IPS-20b (cell line): ENCODE data around the gene ADGRB2.
A peak's percentile ranks its signal among the peaks of the same experiment; 100 is the strongest.

Experiments used
- H3K27ac ChIP-seq: one replicate; pipeline ENCODE4 v1.5.1; 2013; ENCODE audit warnings: low read length
- H3K27me3 ChIP-seq: 2 replicates; pipeline ENCODE4 v1.6.1; 2013; ENCODE audit warnings: mild to moderate bottlenecking, low read length, inconsistent platforms; ENCODE audit not compliant: insufficient read depth
- H3K36me3 ChIP-seq: 2 replicates; pipeline ENCODE4 v1.6.1; 2013; ENCODE audit warnings: low read depth, mild to moderate bottlenecking, inconsistent platforms, low read length, moderate library complexity; ENCODE audit not compliant: insufficient read depth
- H3K4me1 ChIP-seq: 2 replicates; pipeline ENCODE4 v1.6.1; 2013; ENCODE audit warnings: mild to moderate bottlenecking, control low read depth, inconsistent platforms, low read length, moderate library complexity; ENCODE audit not compliant: insufficient read depth
- H3K4me3 ChIP-seq: 2 replicates; pipeline ENCODE4 v1.5.1; 2013; ENCODE audit warnings: mild to moderate bottlenecking, low read length, inconsistent platforms
- H3K9ac ChIP-seq: 2 replicates; pipeline ENCODE4 v1.6.1; 2013; ENCODE audit warnings: low read depth, mild to moderate bottlenecking, inconsistent platforms, low read length, moderate library complexity
- H3K9me3 ChIP-seq: 2 replicates; pipeline ENCODE4 v1.6.1; 2013; ENCODE audit warnings: mild to moderate bottlenecking, low read depth, low read length, inconsistent platforms; ENCODE audit not compliant: insufficient read depth

Gene ADGRB2

GRCh38 chr1:31792541-31792940 is 28.4 kb upstream of the ADGRB2 start:
- Histone ChIP-seq H3K36me3 (no peaks in the 10 kb centered on the region), H3K9ac (no peak overlapping the region), H3K27ac (no peak overlapping the region), H3K4me1 (peaks cover 4% of the 10 kb centered on the region; the same call in 1 of the 2 replicates), H3K27me3 (no peaks in the 10 kb centered on the region), H3K9me3 (no peaks in the 10 kb centered on the region), H3K4me3 (no peak overlapping the region)

- Histone ChIP-seq H3K9ac (no peak overlapping the region), H3K36me3 (no peaks in the 10 kb centered on the region), H3K9me3 (no peaks in the 10 kb centered on the region), H3K27ac (no peak overlapping the region), H3K4me1 (peaks cover 5% of the 10 kb centered on the region; the same call in 1 of the 2 replicates), H3K4me3 (no peak overlapping the region), H3K27me3 (no peaks in the 10 kb centered on the region)
Measured at GRCh38 chr1:31792116-31792515, 28.0 kb upstream of the ADGRB2 start.

- Histone ChIP-seq H3K4me1 (peaks cover 5% of the 10 kb centered on the region; the same call in 1 of the 2 replicates), H3K27me3 (no peaks in the 10 kb centered on the region), H3K36me3 (no peaks in the 10 kb centered on the region), H3K9ac (no peak overlapping the region), H3K4me3 (no peak overlapping the region), H3K27ac (no peak overlapping the region), H3K9me3 (no peaks in the 10 kb centered on the region)
Measured at GRCh38 chr1:31791131-31791858, 27.2 kb upstream of the ADGRB2 start.

GRCh38 chr1:31790641-31791091 is 26.5 kb upstream of the ADGRB2 start:
- no peak overlapping the region for H3K9ac ChIP-seq
- H3K27ac ChIP-seq = no peak overlapping the region
- no peaks in the 10 kb centered on the region for H3K9me3 ChIP-seq
- H3K4me3 ChIP-seq = no peak overlapping the region
- H3K27me3 ChIP-seq = no peaks in the 10 kb centered on the region
- no peaks in the 10 kb centered on the region for H3K36me3 ChIP-seq
- peaks cover 5% of the 10 kb centered on the region; the same call in 1 of the 2 replicates for H3K4me1 ChIP-seq

- H3K4me3 ChIP-seq = no peak overlapping the region
- H3K9me3 ChIP-seq = no peaks in the 10 kb centered on the region
- no peaks in the 10 kb centered on the region for H3K27me3 ChIP-seq
- no peak overlapping the region for H3K9ac ChIP-seq
- H3K36me3 ChIP-seq = no peaks in the 10 kb centered on the region
- H3K4me1 ChIP-seq = peaks cover 5% of the 10 kb centered on the region; the same call in 1 of the 2 replicates
- no peak overlapping the region for H3K27ac ChIP-seq
Measured at GRCh38 chr1:31790140-31790539, 26.0 kb upstream of the ADGRB2 start.

GRCh38 chr1:31789259-31790065 is 25.3 kb upstream of the ADGRB2 start:
- no peaks in the 10 kb centered on the region for H3K27me3 ChIP-seq
- no peak overlapping the region for H3K27ac ChIP-seq
- no peaks in the 10 kb centered on the region for H3K9me3 ChIP-seq
- peak overlapping the region; percentile 85 for H3K4me3 ChIP-seq
- H3K4me1 ChIP-seq = peaks cover 5% of the 10 kb centered on the region; the same call in 1 of the 2 replicates
- H3K36me3 ChIP-seq = no peaks in the 10 kb centered on the region
- H3K9ac ChIP-seq = peak overlapping the region; percentile 79; the same call in 1 of the 2 replicates

- no peaks in the 10 kb centered on the region for H3K36me3 ChIP-seq
- no peaks in the 10 kb centered on the region for H3K27me3 ChIP-seq
- H3K4me1 ChIP-seq = peaks cover 5% of the 10 kb centered on the region; the same call in 1 of the 2 replicates
- peak overlapping the region; percentile 85 for H3K4me3 ChIP-seq
- no peaks in the 10 kb centered on the region for H3K9me3 ChIP-seq
- H3K27ac ChIP-seq = no peak overlapping the region
- H3K9ac ChIP-seq = peak overlapping the region; percentile 79; the same call in 1 of the 2 replicates
Measured at GRCh38 chr1:31788825-31789256, 24.7 kb upstream of the ADGRB2 start.

GRCh38 chr1:31788138-31788824 is 24.1 kb upstream of the ADGRB2 start:
- Histone ChIP-seq H3K27me3 (no peaks in the 10 kb centered on the region), H3K36me3 (no peaks in the 10 kb centered on the region), H3K4me1 (peaks cover 7% of the 10 kb centered on the region; the same call in 1 of the 2 replicates), H3K9ac (peak overlapping the region; percentile 79; the same call in 1 of the 2 replicates), H3K27ac (peak overlapping the region; percentile 54), H3K9me3 (no peaks in the 10 kb centered on the region), H3K4me3 (peak overlapping the region; percentile 85)

GRCh38 chr1:31787786-31788137 is 23.6 kb upstream of the ADGRB2 start:
- no peak overlapping the region for H3K27ac ChIP-seq
- H3K9ac ChIP-seq = no peak overlapping the region; the same call in 1 of the 2 replicates
- peak overlapping the region; percentile 85 for H3K4me3 ChIP-seq
- H3K27me3 ChIP-seq = no peaks in the 10 kb centered on the region
- peaks cover 11% of the 10 kb centered on the region for H3K4me1 ChIP-seq
- H3K9me3 ChIP-seq = no peaks in the 10 kb centered on the region
- no peaks in the 10 kb centered on the region for H3K36me3 ChIP-seq

GRCh38 chr1:31787261-31787660 is 23.1 kb upstream of the ADGRB2 start:
- no peak overlapping the region for H3K27ac ChIP-seq
- no peaks in the 10 kb centered on the region for H3K9me3 ChIP-seq
- no peaks in the 10 kb centered on the region for H3K36me3 ChIP-seq
- no peaks in the 10 kb centered on the region for H3K27me3 ChIP-seq
- no peak overlapping the region for H3K4me3 ChIP-seq
- H3K9ac ChIP-seq = no peak overlapping the region
- H3K4me1 ChIP-seq = peaks cover 16% of the 10 kb centered on the region

GRCh38 chr1:31786366-31787060 is 22.4 kb upstream of the ADGRB2 start:
- Histone ChIP-seq H3K27me3 (no peaks in the 10 kb centered on the region), H3K27ac (no peak overlapping the region), H3K9ac (no peak overlapping the region), H3K4me3 (no peak overlapping the region), H3K9me3 (no peaks in the 10 kb centered on the region), H3K4me1 (peaks cover 22% of the 10 kb centered on the region), H3K36me3 (no peaks in the 10 kb centered on the region)
